AG04450 (cell line): ENCODE results near the gene OAT. TPM values are rescaled to one million over a fixed set of nuclear protein-coding genes. Genes with fewer than 3 reads are reported as not detected.

Experiments used
- CTCF ChIA-PET: fragments of 300-600, 350-600 bp; formaldehyde crosslinking; extraction: SDS; loops from one replicate; lab custom pipeline; 2022; ENCODE audit warnings: antibody characterized with exemption, inconsistent platforms; lab: Charles Lee
- POLR2A ChIA-PET: fragments of 350-600 bp; formaldehyde crosslinking; extraction: SDS; loops from one replicate; lab custom pipeline; 2021; ENCODE audit warnings: antibody characterized with exemption, inconsistent platforms; lab: Yijun Ruan, JAX
- DNase-seq: peaks from one replicate; pipeline ENCODE4 v3.0.0-alpha.2; 2011; ENCODE audit warnings: low read depth, low spot score
- H3K27ac ChIP-seq: one replicate; pipeline ENCODE4 v1.5.1; 2012; ENCODE audit warnings: low read depth, low read length, control low read depth
- H3K27me3 ChIP-seq: one replicate; pipeline ENCODE4 v1.6.0; 2012; ENCODE audit warnings: low read length; ENCODE audit not compliant: control insufficient read depth, insufficient read depth
- H3K4me3 ChIP-seq: 2 replicates; pipeline ENCODE4 v1.5.1; 2011; ENCODE audit warnings: mild to moderate bottlenecking, low read depth, low read length, control low read depth
- H3K9me3 ChIP-seq: 2 replicates; pipeline ENCODE4 v1.5.1; 2012; ENCODE audit warnings: low read length; ENCODE audit not compliant: control insufficient read depth, insufficient read depth
- CTCF ChIP-seq: IDR thresholded peaks from 2 replicates; pipeline ENCODE4 v1.5.1; 2011; ENCODE audit warnings: low read depth, low read length, control low read depth, inconsistent platforms
- polyA plus RNA-seq: library from polyadenylated mRNA; depleted of rRNA; stranded (reverse); fragments of >200 nt; gene quantifications from 2 replicates; pipeline ENCODE4 v1.2.3, GENCODE V29; 2011

The OAT gene
- polyA plus RNA-seq, 1 experiment: 182 TPM

- peaks cover 22% of the 10 kb centered on the region for H3K27me3 ChIP-seq
- no peak overlapping the region for H3K4me3 ChIP-seq
- TF ChIP-seq CTCF: no peak
- CTCF ChIA-PET: no interaction called here
- no peak overlapping the region for H3K27ac ChIP-seq
- POLR2A ChIA-PET: no interaction called here
- no peak for DNase-seq
- no peaks in the 10 kb centered on the region; the same call in 1 of the 2 replicates for H3K9me3 ChIP-seq
These were observed 40.7 kb upstream of the OAT start for GRCh38 chr10:124459395-124459794.

GRCh38 chr10:124458889-124459288 lies 40.2 kb upstream of the OAT start:
- Histone ChIP-seq H3K27ac (no peak overlapping the region), H3K4me3 (no peak overlapping the region), H3K27me3 (peaks cover 27% of the 10 kb centered on the region), H3K9me3 (no peaks in the 10 kb centered on the region; the same call in 1 of the 2 replicates)
- no peak for DNase-seq
- no peak for TF ChIP-seq CTCF
- POLR2A ChIA-PET: no interaction called here
- CTCF ChIA-PET: no interaction called here

- ChIA-PET POLR2A (no interaction called here), CTCF (no interaction called here)
- H3K9me3 ChIP-seq: no peaks in the 10 kb centered on the region; the same call in 1 of the 2 replicates
- no peak overlapping the region for H3K4me3 ChIP-seq
- peaks cover 31% of the 10 kb centered on the region for H3K27me3 ChIP-seq
- no peak for DNase-seq
- H3K27ac ChIP-seq: no peak overlapping the region
- no peak for TF ChIP-seq CTCF
These were observed 39.8 kb upstream of the OAT start for GRCh38 chr10:124458473-124458872.

- Histone ChIP-seq H3K27ac (no peak overlapping the region), H3K27me3 (peaks cover 55% of the 10 kb centered on the region), H3K9me3 (no peaks in the 10 kb centered on the region), H3K4me3 (no peak overlapping the region)
- CTCF ChIA-PET: no interaction called here
- TF ChIP-seq CTCF: no peak
- POLR2A ChIA-PET: no interaction called here
- DNase-seq: no peak
These were observed 36.7 kb upstream of the OAT start for GRCh38 chr10:124455441-124455840.

- ChIA-PET CTCF (no interaction called here), POLR2A (interaction anchor here (0.6 to 0.7 kb wide), 2 partner anchors 12 to 19 kb away, joined by 4 to 7 read pairs; no protein-coding TSS in a partner anchor)
These were observed 35.4 kb upstream of the OAT start for GRCh38 chr10:124453960-124454610.

More at GRCh38 chr10:124453960-124454610, 35.4 kb upstream of the OAT start:
- Histone ChIP-seq H3K27ac (no peak overlapping the region), H3K9me3 (no peaks in the 10 kb centered on the region), H3K4me3 (no peak overlapping the region), H3K27me3 (peaks cover 65% of the 10 kb centered on the region)
- no peak for TF ChIP-seq CTCF
- DNase-seq: no peak
